Raji (cell line): ENCODE results near the gene RXFP2.

Experiments used
- POLR2A ChIP-seq: IDR thresholded peaks from 2 replicates; pipeline ENCODE4 v1.6.1; 2011; ENCODE audit warnings: low read depth, low read length, control low read depth; ENCODE audit not compliant: insufficient read depth

RXFP2 gene

DNA sequence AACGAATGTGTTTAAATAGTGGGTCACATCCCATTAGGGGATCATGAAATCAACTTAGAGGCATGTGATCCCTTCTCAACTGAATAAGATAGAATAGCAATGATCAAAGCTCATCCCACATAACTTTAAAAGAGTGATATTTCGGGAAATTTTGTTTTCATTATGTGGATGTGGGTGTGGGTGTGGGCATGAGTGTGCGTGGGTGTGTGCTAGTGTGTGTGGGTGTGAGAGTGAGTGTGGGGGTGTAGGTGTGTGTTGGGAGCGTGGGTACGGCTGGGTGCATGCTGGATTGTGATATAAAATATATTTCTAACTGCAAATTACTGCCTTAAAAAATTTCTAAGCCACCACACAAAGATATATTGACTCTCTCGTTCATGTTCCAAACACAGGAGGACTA, 15.9 kb downstream of the RXFP2 start:
- TF ChIP-seq POLR2A = no peak

DNA sequence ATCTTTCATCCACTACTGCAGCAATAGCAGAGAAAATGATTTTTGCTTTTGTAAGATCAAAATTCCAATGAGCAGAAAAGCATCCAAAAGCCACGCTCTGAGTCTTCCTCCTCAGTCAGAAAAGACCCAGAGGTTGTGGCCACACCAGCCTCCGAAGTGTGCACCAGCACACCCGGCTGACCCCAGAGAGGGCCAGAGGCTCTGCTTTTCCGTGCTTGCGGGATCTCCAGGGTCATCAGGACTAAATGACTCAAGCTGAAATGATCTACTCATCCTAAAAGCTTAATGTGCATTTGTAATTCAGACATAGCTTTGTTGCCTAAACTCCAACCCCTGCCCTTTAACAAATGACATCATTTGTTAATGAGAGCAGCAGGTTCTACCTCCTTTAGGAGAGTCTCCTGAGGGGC, 16.5 kb downstream of the RXFP2 start:
- TF ChIP-seq POLR2A = no peak

- no peak for TF ChIP-seq POLR2A
Measured at GRCh38 chr13:31756346-31756745, 17.0 kb downstream of the RXFP2 start.

- no peak for TF ChIP-seq POLR2A
Measured at GRCh38 chr13:31761951-31762350, 22.6 kb downstream of the RXFP2 start.

DNA sequence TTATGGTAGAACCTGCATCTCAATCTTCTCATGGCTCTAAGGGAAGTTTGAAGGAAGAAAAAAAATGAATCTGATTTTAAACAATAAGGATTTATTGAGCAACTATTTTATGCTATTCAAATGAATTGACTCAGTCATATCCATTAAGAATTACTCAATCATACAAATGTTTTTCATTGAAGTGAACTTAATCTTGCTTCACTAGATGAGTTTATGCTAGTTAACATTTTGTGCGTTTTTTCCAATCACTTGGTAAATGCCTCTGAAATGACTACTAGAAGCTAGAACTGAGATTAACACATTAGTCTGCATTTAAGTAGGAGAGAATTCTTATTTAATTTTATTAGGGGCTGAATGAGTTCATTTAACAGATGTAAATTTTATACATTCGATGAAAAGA, 25.2 kb downstream of the RXFP2 start:
- TF ChIP-seq POLR2A = no peak

DNA sequence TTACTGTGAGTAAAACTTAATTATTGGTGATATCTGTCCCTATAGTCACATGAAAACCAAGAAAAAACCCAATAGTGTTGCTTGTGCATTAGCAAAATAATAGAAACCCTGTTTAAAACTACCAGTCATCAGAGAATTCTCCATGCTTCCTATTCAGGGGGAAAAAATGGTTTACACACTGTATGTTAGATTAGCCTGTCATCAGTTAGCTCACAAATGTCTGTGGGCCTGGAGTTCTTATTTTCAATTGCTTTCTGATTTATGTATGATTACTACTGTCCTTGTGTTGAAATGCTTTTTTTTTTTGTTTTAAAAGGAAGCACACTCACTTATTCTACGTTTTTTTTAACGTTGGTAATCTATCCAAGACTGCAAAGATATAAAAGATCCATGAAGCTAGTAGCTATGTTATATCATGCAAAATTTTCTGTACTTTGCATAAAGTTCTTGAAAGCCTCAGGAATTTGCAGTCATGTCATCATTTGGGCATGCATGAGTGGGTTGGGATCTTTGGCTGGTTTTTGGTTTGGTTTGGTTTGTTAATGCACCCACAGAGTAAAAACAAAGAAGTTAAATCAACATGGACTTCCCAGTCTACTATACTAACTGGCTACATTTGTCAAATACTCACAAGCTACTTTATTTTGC, 25.9 kb downstream of the RXFP2 start:
- no peak for TF ChIP-seq POLR2A

DNA sequence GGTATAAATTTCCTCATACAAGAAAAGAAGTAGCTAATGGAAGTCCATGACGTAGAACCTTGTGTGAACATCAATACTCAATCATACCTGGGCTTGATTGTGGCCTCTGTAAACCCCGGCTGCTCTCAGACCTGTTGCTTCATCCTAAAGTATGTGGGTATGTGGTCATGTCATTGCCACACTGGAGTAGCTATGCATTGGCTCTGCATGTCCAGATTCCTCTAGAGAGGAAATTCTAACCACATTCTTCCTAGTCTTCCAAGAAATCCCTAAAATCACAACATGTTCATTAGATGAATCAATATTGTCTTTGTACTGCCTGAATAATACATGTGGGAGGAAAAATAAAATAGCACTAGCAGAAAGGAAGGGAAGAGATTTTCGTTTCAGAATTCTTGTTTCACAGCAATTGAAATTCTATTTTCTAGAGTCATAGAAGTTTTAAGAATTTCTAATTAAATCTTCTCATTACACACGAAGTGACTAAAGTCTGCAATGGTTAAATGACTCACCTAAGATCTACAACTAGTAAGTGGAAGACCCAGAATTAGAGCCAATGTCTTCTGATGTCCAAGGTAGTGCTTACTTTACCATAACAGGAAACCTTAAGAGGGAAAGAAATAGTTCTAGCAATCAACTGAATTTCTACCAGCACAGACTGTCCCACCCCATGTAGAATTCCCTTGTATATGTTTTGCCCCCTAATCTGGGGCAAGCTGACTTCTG, 28.0 kb downstream of the RXFP2 start:
- no peak for TF ChIP-seq POLR2A

DNA sequence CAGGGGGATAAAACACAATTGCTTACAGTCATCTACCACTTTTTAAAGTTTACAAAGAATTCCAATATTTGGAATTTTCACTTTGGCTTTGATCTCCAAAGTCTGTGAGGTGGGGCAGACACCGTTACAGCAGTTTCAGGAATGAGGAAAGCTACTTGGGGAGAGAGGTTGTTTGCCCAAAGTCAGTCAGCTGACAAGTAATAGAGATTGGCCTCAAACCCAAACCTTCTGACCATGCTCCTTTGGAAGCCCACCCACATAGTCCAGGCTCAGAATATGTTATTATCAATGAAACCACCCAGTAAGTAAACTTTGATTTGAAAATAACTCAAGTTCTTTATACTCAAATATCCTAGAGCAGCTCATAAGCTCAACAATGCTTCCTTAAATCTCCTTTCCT, 29.0 kb downstream of the RXFP2 start:
- no peak for TF ChIP-seq POLR2A

- TF ChIP-seq POLR2A = no peak
Measured at GRCh38 chr13:31769575-31769974, 30.2 kb downstream of the RXFP2 start.

GRCh38 chr13:31772231-31772630, 32.9 kb downstream of the RXFP2 start:
- no peak for TF ChIP-seq POLR2A

DNA sequence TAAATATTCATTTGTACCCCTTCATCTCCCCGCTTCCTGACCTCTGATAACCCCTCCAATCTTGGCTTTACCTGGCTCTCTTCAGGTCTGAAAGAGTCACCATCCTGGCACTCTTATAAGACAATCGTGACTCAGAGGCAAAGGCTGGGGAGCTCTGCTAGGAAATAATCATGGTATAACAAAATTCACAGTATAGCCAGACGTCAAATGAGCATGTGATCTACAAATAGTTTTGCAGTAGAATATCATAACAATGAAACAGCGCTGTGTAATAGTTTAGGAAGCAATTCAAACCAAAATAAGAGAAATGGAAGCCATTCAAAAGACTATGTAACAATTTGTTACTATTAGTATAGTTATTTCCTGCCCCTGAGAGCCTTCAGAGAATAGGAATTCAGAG, 34.2 kb downstream of the RXFP2 start:
- TF ChIP-seq POLR2A = no peak

GRCh38 chr13:31774186-31774750, 34.9 kb downstream of the RXFP2 start:
- TF ChIP-seq POLR2A = no peak

DNA sequence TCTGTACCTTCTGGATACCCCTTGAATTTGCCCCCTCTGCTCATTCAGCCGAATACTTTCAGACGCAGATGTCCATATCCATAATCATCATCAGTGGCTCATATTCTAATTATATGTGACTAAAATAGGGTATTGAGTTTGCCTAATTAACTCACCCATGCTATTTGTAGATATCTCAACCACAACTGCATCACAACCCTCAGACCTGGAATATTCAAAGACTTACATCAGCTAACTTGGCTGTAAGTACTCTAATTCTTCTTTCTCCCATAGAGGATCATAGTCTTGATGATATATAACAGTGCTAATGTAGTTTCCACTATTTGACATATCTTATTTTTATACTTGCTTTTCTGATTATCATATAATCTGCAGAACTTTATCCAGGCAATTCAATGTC, 35.8 kb downstream of the RXFP2 start:
- TF ChIP-seq POLR2A = no peak

GRCh38 chr13:31775686-31776085, 36.4 kb downstream of the RXFP2 start:
- no peak for TF ChIP-seq POLR2A

- TF ChIP-seq POLR2A = no peak
Measured at GRCh38 chr13:31781064-31781463, 41.7 kb downstream of the RXFP2 start.

DNA sequence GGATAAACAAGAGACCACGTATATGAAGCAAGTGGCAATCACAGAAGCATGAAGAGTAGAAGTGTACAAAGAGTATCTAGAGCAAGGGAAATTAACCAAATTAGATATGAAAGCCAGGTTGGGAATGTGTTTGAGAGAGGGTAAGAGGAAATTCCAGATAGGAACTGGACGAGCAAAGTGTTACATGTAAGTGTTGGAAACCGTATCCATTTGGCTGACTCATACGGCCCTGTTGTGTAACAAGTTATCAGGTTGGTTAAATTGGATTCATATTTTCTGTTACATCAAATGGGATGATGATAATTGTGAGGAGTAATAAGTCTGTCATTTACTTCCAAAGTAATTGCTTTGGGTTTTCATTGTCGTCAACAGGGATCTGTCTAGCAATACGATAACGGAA, 46.7 kb downstream of the RXFP2 start:
- no peak for TF ChIP-seq POLR2A

GRCh38 chr13:31790992-31791391, 51.7 kb downstream of the RXFP2 start:
- no peak for TF ChIP-seq POLR2A

DNA sequence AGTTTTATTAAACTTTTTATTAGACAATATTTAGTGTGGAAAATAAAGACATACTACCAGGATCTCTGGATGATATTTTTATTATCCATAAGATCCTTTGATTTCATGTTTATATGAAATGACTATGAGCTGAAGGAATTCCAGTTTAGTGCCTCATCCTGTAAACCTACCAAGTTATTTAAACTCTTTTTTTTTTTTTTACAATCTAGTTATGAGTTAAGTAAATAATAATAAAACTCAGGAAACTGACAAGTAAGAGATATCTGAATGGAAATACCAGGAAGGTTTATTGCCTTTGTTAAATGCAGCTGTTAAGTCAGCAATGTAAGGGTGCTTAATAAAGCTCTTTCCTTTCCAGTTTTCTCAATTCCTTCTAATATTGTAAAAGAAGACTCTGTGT, 53.9 kb downstream of the RXFP2 start:
- no peak for TF ChIP-seq POLR2A
